Measurements from ENCODE around the gene NR3C2.
"Not testable (repeated sequence)": the region's sequence is repeated elsewhere in the genome, so short reads cannot be mapped to it uniquely, and the experiment has no call there.

The NR3C2 gene

GRCh38 chr4:148094149-148094548, 348.1 kb downstream of the NR3C2 start:
- DNase-seq: no peak

- no peak for DNase-seq
These were observed 349.1 kb downstream of the NR3C2 start for GRCh38 chr4:148093065-148093464.

DNA sequence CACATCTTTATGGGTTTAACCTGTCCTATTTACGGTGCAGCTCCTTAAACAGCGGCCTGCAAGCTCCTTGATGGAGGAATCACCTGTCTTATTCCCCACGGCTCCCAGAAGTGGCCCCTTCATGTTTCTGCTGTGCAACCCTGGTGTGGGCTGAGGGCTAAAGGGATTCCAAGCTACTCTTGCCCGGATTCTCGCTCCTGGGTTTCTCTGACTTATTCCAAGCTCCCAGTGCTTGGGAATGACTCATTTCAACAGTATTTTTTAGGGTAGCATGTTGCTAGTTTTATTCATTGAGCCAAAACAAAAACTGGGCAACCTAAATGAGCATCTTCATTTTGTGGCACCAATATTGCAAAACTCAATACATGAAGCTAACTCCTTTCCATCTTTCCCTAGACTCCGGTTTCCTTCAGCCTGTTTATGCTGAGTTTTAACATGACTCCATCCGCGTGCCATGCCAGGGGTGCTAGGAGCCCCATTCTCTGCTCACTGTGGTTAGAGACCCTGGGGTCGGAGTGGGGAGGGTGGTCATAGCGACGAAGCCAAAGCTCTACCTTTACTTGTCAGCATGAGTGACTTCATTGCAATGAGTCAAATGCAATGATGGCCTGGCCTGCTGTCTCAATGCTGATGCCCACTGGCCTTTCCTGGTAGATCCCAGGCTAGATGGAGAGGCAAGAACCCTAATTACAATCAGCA, 349.7 kb downstream of the NR3C2 start:
- no peak for DNase-seq

GRCh38 chr4:148091896-148092295, 350.3 kb downstream of the NR3C2 start:
- DNase-seq: no peak

DNA sequence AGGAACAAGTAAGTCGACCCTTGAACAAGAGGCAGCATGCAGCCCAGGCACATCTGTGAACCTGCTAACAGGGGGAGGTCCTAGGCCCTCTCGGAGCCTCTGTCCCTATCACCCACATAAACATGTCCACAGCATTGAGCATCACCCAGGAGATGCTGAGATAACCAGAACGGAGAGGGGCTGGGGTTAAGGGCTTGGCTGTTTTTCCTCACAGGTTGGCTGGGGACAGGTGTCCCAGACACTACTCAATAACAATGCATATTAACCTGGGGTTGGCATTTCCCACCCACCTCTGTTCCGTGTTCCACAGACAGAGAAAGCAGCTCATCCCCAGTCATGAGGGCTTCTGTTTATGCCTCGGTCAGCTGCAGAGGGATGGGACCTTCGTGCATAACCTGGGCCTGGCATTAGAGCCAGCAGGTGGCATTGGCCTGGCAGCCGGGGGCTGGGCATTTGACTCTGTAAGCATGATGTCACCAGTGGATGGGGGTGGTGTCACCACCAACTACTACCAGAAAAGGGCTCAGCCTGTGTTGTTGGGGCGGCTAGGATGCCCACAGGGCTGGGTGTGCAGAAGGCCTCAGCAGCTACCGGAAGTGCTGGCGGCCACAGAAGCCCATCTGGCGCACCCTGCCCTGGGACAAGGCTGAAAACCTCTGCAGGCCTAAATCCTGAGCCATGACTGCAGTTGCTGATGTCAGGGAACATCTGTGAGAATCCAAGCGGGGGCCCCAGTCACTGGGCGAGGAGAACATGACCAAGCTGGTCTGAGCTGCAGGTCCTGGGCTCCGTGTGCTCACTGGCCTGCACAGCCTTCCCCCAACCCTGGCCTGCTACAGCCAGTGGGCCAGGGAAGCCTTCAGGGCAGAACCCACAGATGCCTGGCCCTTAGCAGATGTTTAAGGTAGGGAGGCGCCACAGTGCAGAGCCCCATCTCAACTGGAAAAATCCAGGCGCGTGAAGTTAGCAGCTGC, 351.4 kb downstream of the NR3C2 start:
- no peak for DNase-seq

GRCh38 chr4:148090029-148090428, 352.2 kb downstream of the NR3C2 start:
- no peak for DNase-seq

DNA sequence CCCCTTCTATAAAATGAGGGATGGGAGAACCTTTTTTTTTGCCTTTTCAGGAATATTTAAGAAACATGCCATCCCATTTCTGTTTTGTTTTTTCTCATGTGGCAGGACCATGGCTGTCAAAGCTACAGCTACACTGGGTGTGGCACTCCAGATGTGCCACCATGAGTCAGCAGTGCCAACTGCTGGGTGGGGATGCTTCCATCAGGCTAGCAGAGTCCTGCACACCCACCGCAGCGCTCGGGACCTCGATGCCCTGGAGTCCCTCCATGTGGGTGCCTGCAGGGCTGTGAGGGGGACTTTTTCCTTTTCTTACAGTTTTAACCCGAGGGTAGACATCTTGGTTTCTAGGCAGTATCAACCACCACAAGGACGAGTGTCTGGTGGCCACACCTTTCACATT, 352.6 kb downstream of the NR3C2 start:
- no peak for DNase-seq

GRCh38 chr4:148083073-148083472, 359.1 kb downstream of the NR3C2 start:
- not testable (repeated sequence) for DNase-seq

GRCh38 chr4:148081745-148082144, 360.5 kb downstream of the NR3C2 start:
- DNase-seq: no peak

- no peak for DNase-seq
These were observed 360.9 kb downstream of the NR3C2 start for GRCh38 chr4:148081267-148081666.

DNA sequence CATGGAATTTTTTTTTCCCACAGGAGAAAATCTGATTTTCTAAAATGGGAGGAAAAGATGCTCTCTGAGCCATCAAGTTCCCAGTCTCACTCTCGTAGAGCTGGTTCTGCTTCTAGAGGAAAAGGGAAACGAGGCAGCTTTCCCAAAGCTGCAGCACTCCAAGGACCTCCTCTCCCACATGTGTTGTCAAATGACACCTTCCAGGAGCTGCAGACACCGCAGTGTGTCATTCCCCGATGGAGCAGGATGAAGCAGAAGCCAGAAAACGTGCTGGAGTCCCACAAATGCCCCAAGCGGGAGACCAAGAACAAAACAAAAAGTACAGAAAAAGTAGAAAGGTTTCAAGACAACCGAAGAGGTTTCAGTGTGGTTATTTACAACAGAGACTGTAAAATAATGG, 362.3 kb downstream of the NR3C2 start:
- DNase-seq: no peak

DNA sequence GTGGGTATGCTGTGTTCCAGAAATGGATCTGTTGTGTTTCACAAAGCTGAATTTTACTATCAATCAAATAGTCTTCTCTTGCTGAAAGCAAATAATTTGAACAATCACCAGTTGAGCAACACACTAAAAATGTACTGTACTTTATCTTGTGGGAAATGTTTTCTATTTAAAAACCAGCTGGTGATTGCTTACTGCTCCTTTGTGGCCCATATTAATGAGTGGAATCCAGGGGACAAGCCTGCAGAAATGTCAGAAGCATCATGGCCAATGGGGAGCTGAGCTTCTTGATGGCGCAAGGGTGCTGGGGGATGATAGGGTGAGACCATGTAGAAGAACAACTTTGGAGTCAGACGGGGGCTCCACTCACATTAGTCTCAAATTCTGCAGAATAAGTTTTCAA, 364.2 kb downstream of the NR3C2 start:
- no peak for DNase-seq

GRCh38 chr4:148077581-148077980, 364.6 kb downstream of the NR3C2 start:
- no peak for DNase-seq

DNA sequence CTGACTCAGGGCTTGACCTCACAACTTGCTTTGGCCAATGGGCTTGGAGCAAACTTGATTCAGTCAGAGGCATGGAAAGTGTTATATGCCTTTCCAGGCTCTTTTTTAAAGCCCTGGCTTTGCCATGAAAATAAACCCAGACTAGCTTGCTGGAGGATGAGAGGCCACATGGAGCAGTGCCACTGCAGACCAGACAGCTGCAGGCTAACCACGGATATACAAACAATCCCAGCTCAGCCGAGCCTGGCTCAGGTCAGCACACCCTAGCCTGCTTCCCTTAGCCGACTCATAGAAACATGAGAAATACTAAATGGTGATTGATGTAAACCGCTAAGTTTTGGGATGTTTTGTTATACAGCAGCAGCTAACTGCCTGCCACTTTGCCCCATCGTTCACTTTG, 365.2 kb downstream of the NR3C2 start:
- no peak for DNase-seq

- no peak for DNase-seq
These were observed 366.8 kb downstream of the NR3C2 start for GRCh38 chr4:148075438-148075837.

GRCh38 chr4:148074462-148074861, 367.8 kb downstream of the NR3C2 start:
- no peak for DNase-seq

- no peak for DNase-seq
These were observed 368.9 kb downstream of the NR3C2 start for GRCh38 chr4:148073349-148073748.

GRCh38 chr4:148072789-148073188, 369.4 kb downstream of the NR3C2 start:
- DNase-seq: no peak

DNA sequence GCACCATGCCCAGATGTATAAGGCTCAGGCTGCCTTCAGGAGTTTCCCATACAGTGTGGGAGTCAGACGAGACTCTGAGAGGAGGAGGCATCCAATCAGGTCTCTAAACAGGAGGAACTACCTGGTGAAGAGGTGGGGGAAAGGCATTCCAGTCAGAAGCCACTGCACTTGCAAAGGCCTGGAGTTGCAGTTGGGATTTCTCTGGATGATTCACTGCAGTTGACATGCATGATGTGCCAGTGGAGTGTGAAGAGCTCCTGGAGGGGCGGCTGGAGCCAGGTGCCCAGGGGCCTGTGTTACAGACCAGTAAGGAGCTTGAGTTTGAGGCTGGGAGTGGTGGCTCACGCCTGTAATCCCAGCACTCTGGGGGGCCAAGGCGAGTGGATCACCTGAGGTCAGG, 371.2 kb downstream of the NR3C2 start:
- no peak for DNase-seq

- no peak for DNase-seq
These were observed 372.4 kb downstream of the NR3C2 start for GRCh38 chr4:148069895-148070178.

GRCh38 chr4:148069086-148069894, 372.9 kb downstream of the NR3C2 start:
- DNase-seq: no peak

DNA sequence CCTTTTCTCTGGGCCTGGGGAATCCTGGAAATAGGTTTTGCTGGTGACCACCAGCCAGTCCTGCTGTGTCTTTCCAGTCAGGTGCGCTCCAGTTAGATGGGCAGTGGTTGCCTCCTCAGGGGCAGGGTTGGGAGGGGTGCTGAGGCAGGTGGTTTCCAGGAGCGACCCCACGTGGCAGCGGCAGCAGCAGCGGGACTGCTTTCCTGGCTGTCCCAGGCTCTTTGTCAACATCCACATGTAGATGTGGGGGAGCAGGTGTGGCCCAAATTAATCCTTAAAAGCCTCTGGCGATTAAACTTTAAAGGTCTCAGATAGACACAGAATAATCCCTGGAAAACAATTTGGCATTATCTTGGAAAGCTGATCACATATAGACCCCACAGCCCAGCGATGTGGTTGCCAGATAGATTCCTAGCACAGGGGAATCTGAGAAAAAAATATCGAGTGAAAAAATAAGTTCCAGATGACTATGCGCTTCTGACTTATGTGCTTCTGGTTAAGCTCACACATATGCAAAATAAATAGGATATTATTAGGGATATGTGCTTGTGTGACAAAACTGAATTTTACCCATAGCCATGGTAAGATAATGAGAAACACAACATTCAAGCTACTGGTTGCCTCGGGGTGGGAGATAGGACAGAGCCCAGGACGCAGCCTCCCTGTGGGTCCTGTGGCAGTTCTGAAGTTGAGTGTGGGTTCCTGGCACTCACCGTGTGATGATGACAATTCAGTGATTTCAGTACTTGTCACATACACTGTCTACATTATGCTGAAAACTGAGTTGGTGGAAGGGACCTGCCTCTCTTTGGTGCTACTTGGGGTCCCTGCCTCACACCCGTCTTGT, 373.9 kb downstream of the NR3C2 start:
- no peak for DNase-seq
